SK-N-SH treated with all-trans-retinoic acid at 6 μM for 48 hours (cell line): ENCODE data around the gene UBQLN3.

Source experiments
- ATAC-seq: fragments of 200-7000 bp; cut with Tn5 transposase; 3 replicates; pipeline ENCODE4 v1.9.1; 2020; ENCODE audit warnings: mild to moderate bottlenecking, moderate library complexity
- ARNTL ChIP-seq: fragments of 450-650 bp; formaldehyde crosslinking; IDR thresholded peaks from 2 replicates; pipeline ENCODE4 v1.5.0; 2020; ENCODE audit warnings: low read depth, mild to moderate bottlenecking, moderate library complexity, borderline replicate concordance
- BACH2 ChIP-seq: fragments of 250-450 bp; sonication (Bioruptor Pico); IDR thresholded peaks from 2 replicates; pipeline ENCODE4 v1.9.0; 2021; ENCODE audit warnings: mild to moderate bottlenecking, borderline replicate concordance
- CREB5 ChIP-seq: fragments of 250-450 bp; sonication (Bioruptor Pico); IDR thresholded peaks from 2 replicates; pipeline ENCODE4 v1.5.1; 2020; ENCODE audit warnings: low read depth, mild to moderate bottlenecking, moderate library complexity
- CSDC2 ChIP-seq: fragments of 250-450 bp; sonication (Bioruptor Pico); IDR thresholded peaks from 2 replicates; pipeline ENCODE4 v1.5.0; 2020; ENCODE audit warnings: mild to moderate bottlenecking, moderate library complexity
- CSRNP3 ChIP-seq: fragments of 250-450 bp; sonication (Bioruptor Pico); IDR thresholded peaks from 2 replicates; pipeline ENCODE4 v1.5.1; 2021; ENCODE audit warnings: mild to moderate bottlenecking, moderate library complexity
- ESRRG ChIP-seq: fragments of 250-450 bp; sonication (Bioruptor Pico); IDR thresholded peaks from 2 replicates; pipeline ENCODE4 v1.6.1; 2021; ENCODE audit warnings: mild to moderate bottlenecking
- GLIS3 ChIP-seq: fragments of 250-450 bp; sonication (Bioruptor Pico); IDR thresholded peaks from 2 replicates; pipeline ENCODE4 v1.5.0; 2020; ENCODE audit warnings: mild to moderate bottlenecking, moderate library complexity
- ISL1 ChIP-seq: fragments of 250-450 bp; sonication (Bioruptor Pico); IDR thresholded peaks from 2 replicates; pipeline ENCODE4 v2.1.2; 2022; ENCODE audit warnings: mild to moderate bottlenecking, moderate library complexity
- OSR1 ChIP-seq: fragments of 250-450 bp; sonication (Bioruptor Pico); IDR thresholded peaks from 2 replicates; pipeline ENCODE4 v1.8.0; 2022; ENCODE audit warnings: moderate library complexity, mild to moderate bottlenecking, inconsistent platforms
- POU6F1 ChIP-seq: fragments of 250-450 bp; sonication (Bioruptor Pico); IDR thresholded peaks from 2 replicates; pipeline ENCODE4 v1.8.0; 2021; ENCODE audit warnings: low read depth, mild to moderate bottlenecking, moderate library complexity, borderline replicate concordance
- PPARA ChIP-seq: fragments of 250-450 bp; sonication (Bioruptor Pico); IDR thresholded peaks from 2 replicates; pipeline ENCODE4 v1.5.0; 2020; ENCODE audit warnings: mild to moderate bottlenecking, borderline replicate concordance
- RARB ChIP-seq: fragments of 250-450 bp; sonication (Bioruptor Pico); IDR thresholded peaks from 2 replicates; pipeline ENCODE4 v1.8.0; 2021; ENCODE audit warnings: mild to moderate bottlenecking, moderate library complexity
- SNAI2 ChIP-seq: fragments of 250-450 bp; sonication (Bioruptor Pico); IDR thresholded peaks from 2 replicates; pipeline ENCODE4 v1.5.0; 2020; ENCODE audit warnings: mild to moderate bottlenecking, moderate library complexity
- TCF4 ChIP-seq: fragments of 250-450 bp; sonication (Bioruptor Pico); IDR thresholded peaks from 2 replicates; pipeline ENCODE4 v1.8.0; 2021; ENCODE audit warnings: mild to moderate bottlenecking, moderate library complexity, borderline replicate concordance
- TOX ChIP-seq: fragments of 250-450 bp; sonication (Bioruptor Pico); IDR thresholded peaks from 2 replicates; pipeline ENCODE4 v1.8.0; 2021; ENCODE audit warnings: mild to moderate bottlenecking, moderate library complexity, borderline replicate concordance
- ZC3H10 ChIP-seq: fragments of 250-450 bp; sonication (Bioruptor Pico); IDR thresholded peaks from 2 replicates; pipeline ENCODE4 v1.5.1; 2021; ENCODE audit warnings: mild to moderate bottlenecking, moderate library complexity
- ZFP3 ChIP-seq: fragments of 250-450 bp; sonication (Bioruptor Pico); IDR thresholded peaks from 2 replicates; pipeline ENCODE4 v1.5.0; 2020; ENCODE audit warnings: mild to moderate bottlenecking, moderate library complexity
- ZFP30 ChIP-seq: fragments of 450-650 bp; formaldehyde crosslinking; IDR thresholded peaks from 2 replicates; pipeline ENCODE4 v1.5.0; 2022; ENCODE audit warnings: mild to moderate bottlenecking, moderate library complexity
- ZNF565 ChIP-seq: fragments of 450-650 bp; formaldehyde crosslinking; conservative IDR thresholded peaks from 2 replicates; pipeline ENCODE4 v1.5.0; 2020; ENCODE audit warnings: low read depth, mild to moderate bottlenecking, moderate library complexity
- ZNF70 ChIP-seq: fragments of 450-650 bp; formaldehyde crosslinking; IDR thresholded peaks from 2 replicates; pipeline ENCODE4 v1.5.0; 2020; ENCODE audit warnings: mild to moderate bottlenecking, moderate library complexity
- ZNF8 ChIP-seq: fragments of 450-650 bp; formaldehyde crosslinking; IDR thresholded peaks from 2 replicates; pipeline ENCODE4 v1.5.0; 2020; ENCODE audit warnings: mild to moderate bottlenecking, moderate library complexity
- TF ChIP-seq, protein P1 (sequence below): fragments of 250-450 bp; sonication (Bioruptor Pico); IDR thresholded peaks from 2 replicates; pipeline ENCODE4 v1.8.0; 2020; ENCODE audit warnings: mild to moderate bottlenecking, moderate library complexity, borderline replicate concordance
- TF ChIP-seq, protein P2 (sequence below): fragments of 250-450 bp; sonication (Bioruptor Pico); IDR thresholded peaks from 2 replicates; pipeline ENCODE4 v1.5.0; 2020; ENCODE audit warnings: mild to moderate bottlenecking, moderate library complexity

Gene UBQLN3

GRCh38 chr11:5541427-5541826 is 31.7 kb upstream of the UBQLN3 start (continued):
- no peak for TF ChIP-seq POU6F1
- TF ChIP-seq ARNTL (CRISPR knock-in tag), result no peak
- TF ChIP-seq ZNF565 (CRISPR knock-in tag), result no peak
- no peak for TF ChIP-seq RARB (CRISPR knock-in tag)

- ATAC-seq, result no peak
- TF ChIP-seq ZNF565 (CRISPR knock-in tag) (no peak), ZC3H10 (CRISPR knock-in tag) (no peak), ZNF8 (CRISPR knock-in tag) (no peak), ISL1 (no peak), ZNF70 (no peak), BACH2 (CRISPR knock-in tag) (no peak), SNAI2 (CRISPR knock-in tag) (no peak), GLIS3 (CRISPR knock-in tag) (no peak), TOX (CRISPR knock-in tag) (no peak), TCF4 (CRISPR knock-in tag) (no peak), ZFP30 (CRISPR knock-in tag) (no peak), ARNTL (CRISPR knock-in tag) (no peak), CSDC2 (CRISPR knock-in tag) (no peak), PPARA (no peak), CSRNP3 (CRISPR knock-in tag) (no peak), ZFP3 (CRISPR knock-in tag) (no peak), ESRRG (CRISPR knock-in tag) (no peak), RARB (CRISPR knock-in tag) (no peak)
- TF ChIP-seq, protein P1, sequence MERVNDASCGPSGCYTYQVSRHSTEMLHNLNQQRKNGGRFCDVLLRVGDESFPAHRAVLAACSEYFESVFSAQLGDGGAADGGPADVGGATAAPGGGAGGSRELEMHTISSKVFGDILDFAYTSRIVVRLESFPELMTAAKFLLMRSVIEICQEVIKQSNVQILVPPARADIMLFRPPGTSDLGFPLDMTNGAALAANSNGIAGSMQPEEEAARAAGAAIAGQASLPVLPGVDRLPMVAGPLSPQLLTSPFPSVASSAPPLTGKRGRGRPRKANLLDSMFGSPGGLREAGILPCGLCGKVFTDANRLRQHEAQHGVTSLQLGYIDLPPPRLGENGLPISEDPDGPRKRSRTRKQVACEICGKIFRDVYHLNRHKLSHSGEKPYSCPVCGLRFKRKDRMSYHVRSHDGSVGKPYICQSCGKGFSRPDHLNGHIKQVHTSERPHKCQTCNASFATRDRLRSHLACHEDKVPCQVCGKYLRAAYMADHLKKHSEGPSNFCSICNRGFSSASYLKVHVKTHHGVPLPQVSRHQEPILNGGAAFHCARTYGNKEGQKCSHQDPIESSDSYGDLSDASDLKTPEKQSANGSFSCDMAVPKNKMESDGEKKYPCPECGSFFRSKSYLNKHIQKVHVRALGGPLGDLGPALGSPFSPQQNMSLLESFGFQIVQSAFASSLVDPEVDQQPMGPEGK (CRISPR knock-in tag), result no peak
- TF ChIP-seq, protein P2, sequence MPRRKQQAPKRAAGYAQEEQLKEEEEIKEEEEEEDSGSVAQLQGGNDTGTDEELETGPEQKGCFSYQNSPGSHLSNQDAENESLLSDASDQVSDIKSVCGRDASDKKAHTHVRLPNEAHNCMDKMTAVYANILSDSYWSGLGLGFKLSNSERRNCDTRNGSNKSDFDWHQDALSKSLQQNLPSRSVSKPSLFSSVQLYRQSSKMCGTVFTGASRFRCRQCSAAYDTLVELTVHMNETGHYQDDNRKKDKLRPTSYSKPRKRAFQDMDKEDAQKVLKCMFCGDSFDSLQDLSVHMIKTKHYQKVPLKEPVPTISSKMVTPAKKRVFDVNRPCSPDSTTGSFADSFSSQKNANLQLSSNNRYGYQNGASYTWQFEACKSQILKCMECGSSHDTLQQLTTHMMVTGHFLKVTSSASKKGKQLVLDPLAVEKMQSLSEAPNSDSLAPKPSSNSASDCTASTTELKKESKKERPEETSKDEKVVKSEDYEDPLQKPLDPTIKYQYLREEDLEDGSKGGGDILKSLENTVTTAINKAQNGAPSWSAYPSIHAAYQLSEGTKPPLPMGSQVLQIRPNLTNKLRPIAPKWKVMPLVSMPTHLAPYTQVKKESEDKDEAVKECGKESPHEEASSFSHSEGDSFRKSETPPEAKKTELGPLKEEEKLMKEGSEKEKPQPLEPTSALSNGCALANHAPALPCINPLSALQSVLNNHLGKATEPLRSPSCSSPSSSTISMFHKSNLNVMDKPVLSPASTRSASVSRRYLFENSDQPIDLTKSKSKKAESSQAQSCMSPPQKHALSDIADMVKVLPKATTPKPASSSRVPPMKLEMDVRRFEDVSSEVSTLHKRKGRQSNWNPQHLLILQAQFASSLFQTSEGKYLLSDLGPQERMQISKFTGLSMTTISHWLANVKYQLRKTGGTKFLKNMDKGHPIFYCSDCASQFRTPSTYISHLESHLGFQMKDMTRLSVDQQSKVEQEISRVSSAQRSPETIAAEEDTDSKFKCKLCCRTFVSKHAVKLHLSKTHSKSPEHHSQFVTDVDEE (CRISPR knock-in tag), result no peak
Observed at GRCh38 chr11:5536482-5536881, 26.7 kb upstream of the UBQLN3 start.

GRCh38 chr11:5534046-5534445 is 24.3 kb upstream of the UBQLN3 start:
- no peak for ATAC-seq
- TF ChIP-seq ZNF8 (CRISPR knock-in tag) (no peak), ARNTL (CRISPR knock-in tag) (no peak), ZNF70 (no peak), POU6F1 (no peak), ZC3H10 (CRISPR knock-in tag) (no peak), ISL1 (no peak), CREB5 (CRISPR knock-in tag) (no peak), GLIS3 (CRISPR knock-in tag) (no peak), ESRRG (CRISPR knock-in tag) (no peak), ZNF565 (CRISPR knock-in tag) (no peak), ZFP3 (CRISPR knock-in tag) (no peak), PPARA (no peak), OSR1 (CRISPR knock-in tag) (no peak), CSRNP3 (CRISPR knock-in tag) (no peak), SNAI2 (CRISPR knock-in tag) (no peak), BACH2 (CRISPR knock-in tag) (no peak), TCF4 (CRISPR knock-in tag) (no peak)
- TF ChIP-seq, protein P1 (CRISPR knock-in tag), result no peak
